DND-41 (cell line): ENCODE data around the gene NPHS1.

Experiments used
- EZH2 ChIP-seq: IDR thresholded peaks from 3 replicates; pipeline ENCODE4 v1.6.1; 2012; ENCODE audit warnings: borderline replicate concordance, low read depth, mild to moderate bottlenecking, moderate library complexity, low read length, inconsistent platforms; ENCODE audit not compliant: severe bottlenecking
- TF ChIP-seq, protein P1 (sequence below): IDR thresholded peaks from 2 replicates; pipeline ENCODE4 v1.5.1; 2012; ENCODE audit warnings: borderline replicate concordance, low read length, moderate library complexity, mild to moderate bottlenecking; ENCODE audit not compliant: poor library complexity, severe bottlenecking; ENCODE audit errors: extremely low read depth

- TF ChIP-seq, protein P1, sequence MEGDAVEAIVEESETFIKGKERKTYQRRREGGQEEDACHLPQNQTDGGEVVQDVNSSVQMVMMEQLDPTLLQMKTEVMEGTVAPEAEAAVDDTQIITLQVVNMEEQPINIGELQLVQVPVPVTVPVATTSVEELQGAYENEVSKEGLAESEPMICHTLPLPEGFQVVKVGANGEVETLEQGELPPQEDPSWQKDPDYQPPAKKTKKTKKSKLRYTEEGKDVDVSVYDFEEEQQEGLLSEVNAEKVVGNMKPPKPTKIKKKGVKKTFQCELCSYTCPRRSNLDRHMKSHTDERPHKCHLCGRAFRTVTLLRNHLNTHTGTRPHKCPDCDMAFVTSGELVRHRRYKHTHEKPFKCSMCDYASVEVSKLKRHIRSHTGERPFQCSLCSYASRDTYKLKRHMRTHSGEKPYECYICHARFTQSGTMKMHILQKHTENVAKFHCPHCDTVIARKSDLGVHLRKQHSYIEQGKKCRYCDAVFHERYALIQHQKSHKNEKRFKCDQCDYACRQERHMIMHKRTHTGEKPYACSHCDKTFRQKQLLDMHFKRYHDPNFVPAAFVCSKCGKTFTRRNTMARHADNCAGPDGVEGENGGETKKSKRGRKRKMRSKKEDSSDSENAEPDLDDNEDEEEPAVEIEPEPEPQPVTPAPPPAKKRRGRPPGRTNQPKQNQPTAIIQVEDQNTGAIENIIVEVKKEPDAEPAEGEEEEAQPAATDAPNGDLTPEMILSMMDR: no peak
- no peak for TF ChIP-seq EZH2
These were observed 18.3 kb downstream of the NPHS1 start for GRCh38 chr19:35833972-35834371.
